ENCODE results near the gene ERAP2. TPM values are rescaled to one million over a fixed set of nuclear protein-coding genes. Genes with fewer than 3 reads are reported as not detected.

Gene ERAP2
- total and polyA plus RNA-seq, 10 of the 15 experiments (the other 5 are each of a cell fraction or from before 2014, with no cell fraction given) = 4.0 to 28.7 (median 11.7) TPM

DNA sequence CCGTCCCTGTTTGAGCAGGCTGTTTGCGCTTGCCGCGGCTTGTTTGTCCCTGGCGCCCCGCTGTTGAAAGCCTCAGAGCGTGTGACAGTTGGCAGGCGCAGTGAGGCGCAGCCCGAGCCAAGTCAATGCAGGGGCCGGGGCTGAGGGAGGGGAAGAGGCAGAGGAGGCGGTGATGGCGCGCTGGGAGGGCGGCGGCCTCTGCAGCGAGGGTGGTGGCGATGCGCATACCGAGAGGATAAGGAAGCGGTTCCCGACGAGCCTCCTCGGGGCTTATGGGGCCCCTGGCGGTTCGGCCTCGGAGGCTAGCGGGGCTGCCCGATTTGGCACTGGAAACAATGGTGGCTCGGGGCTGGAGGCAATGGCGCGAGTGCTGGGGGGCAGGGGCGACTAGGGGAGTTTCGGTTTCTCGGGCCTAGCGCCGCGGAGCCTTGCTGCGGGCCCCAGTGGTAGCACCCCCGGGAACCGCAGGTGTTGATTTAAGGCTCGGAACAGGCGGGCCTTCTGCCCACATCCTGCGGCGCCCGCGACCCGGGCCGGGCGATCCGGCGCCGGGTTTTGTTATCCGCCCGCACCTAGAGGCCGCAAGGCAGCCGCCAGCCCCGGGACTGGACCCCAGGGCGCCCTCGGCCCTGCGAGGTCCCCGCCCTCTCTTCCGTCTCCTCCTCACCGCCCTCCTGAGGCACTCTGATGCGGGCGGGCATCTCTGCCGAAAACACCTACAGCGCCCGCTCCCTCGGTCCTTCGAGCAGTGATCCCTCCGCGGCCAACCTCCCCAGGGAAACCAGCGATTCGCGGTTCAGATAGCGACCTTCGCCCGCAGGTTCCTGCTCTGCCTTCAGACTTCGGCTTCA lies 58.6 kb downstream of the ERAP2 start (continued):
- TF ChIP-seq, protein P1, sequence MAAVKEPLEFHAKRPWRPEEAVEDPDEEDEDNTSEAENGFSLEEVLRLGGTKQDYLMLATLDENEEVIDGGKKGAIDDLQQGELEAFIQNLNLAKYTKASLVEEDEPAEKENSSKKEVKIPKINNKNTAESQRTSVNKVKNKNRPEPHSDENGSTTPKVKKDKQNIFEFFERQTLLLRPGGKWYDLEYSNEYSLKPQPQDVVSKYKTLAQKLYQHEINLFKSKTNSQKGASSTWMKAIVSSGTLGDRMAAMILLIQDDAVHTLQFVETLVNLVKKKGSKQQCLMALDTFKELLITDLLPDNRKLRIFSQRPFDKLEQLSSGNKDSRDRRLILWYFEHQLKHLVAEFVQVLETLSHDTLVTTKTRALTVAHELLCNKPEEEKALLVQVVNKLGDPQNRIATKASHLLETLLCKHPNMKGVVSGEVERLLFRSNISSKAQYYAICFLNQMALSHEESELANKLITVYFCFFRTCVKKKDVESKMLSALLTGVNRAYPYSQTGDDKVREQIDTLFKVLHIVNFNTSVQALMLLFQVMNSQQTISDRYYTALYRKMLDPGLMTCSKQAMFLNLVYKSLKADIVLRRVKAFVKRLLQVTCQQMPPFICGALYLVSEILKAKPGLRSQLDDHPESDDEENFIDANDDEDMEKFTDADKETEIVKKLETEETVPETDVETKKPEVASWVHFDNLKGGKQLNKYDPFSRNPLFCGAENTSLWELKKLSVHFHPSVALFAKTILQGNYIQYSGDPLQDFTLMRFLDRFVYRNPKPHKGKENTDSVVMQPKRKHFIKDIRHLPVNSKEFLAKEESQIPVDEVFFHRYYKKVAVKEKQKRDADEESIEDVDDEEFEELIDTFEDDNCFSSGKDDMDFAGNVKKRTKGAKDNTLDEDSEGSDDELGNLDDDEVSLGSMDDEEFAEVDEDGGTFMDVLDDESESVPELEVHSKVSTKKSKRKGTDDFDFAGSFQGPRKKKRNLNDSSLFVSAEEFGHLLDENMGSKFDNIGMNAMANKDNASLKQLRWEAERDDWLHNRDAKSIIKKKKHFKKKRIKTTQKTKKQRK (IDR thresholded peaks at IDR 0.05; ENCODE audit: low read depth, low read length) = no peak
- TF ChIP-seq KLF5 (IDR thresholded peaks at IDR 0.05; ENCODE audit: partially characterized antibody) (peak; percentile 77), IKZF1 (conservative IDR thresholded peaks at IDR 0.05) (peak; percentile 97), WRNIP1 (IDR thresholded peaks at IDR 0.05; ENCODE audit: borderline replicate concordance, low read depth, low read length) (no peak), ASH2L (IDR thresholded peaks at IDR 0.05; ENCODE audit: borderline replicate concordance, low read depth) (peak; percentile 68; the same call in 1 of the 2 replicates), RBBP5 (conservative IDR thresholded peaks at IDR 0.05) (no peak), SREBF1 (IDR thresholded peaks at IDR 0.05; ENCODE audit: low read length) (no peak), DPF2 (IDR thresholded peaks at IDR 0.05) (peak; percentile 94), TCF3 (IDR thresholded peaks at IDR 0.05; ENCODE audit: borderline replicate concordance, insufficient read depth, low read depth, low read length) (peak; percentile 96), CHD1 (IDR thresholded peaks at IDR 0.05; ENCODE audit: low read depth, low read length) (0 out of 2 replicates have a peak, but pooled peaks have one; percentile 9), FOS (IDR thresholded peaks at IDR 0.05; ENCODE audit: borderline replicate concordance, extremely low read depth, insufficient read length) (no peak), SIX5 (IDR thresholded peaks at IDR 0.05; ENCODE audit: low read depth, low read length, severe bottlenecking) (no peak), ATF7 (IDR thresholded peaks at IDR 0.05; ENCODE audit: low read depth) (peak; percentile 39; the same call in 1 of the 2 replicates), LARP7 (IDR thresholded peaks at IDR 0.05) (peak; percentile 85; the same call in 1 of the 2 replicates)
- TF ChIP-seq, protein P2, sequence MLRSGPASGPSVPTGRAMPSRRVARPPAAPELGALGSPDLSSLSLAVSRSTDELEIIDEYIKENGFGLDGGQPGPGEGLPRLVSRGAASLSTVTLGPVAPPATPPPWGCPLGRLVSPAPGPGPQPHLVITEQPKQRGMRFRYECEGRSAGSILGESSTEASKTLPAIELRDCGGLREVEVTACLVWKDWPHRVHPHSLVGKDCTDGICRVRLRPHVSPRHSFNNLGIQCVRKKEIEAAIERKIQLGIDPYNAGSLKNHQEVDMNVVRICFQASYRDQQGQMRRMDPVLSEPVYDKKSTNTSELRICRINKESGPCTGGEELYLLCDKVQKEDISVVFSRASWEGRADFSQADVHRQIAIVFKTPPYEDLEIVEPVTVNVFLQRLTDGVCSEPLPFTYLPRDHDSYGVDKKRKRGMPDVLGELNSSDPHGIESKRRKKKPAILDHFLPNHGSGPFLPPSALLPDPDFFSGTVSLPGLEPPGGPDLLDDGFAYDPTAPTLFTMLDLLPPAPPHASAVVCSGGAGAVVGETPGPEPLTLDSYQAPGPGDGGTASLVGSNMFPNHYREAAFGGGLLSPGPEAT (IDR thresholded peaks at IDR 0.05; ENCODE audit: low read depth) = peak; percentile 96
- TF ChIP-seq, protein P3, sequence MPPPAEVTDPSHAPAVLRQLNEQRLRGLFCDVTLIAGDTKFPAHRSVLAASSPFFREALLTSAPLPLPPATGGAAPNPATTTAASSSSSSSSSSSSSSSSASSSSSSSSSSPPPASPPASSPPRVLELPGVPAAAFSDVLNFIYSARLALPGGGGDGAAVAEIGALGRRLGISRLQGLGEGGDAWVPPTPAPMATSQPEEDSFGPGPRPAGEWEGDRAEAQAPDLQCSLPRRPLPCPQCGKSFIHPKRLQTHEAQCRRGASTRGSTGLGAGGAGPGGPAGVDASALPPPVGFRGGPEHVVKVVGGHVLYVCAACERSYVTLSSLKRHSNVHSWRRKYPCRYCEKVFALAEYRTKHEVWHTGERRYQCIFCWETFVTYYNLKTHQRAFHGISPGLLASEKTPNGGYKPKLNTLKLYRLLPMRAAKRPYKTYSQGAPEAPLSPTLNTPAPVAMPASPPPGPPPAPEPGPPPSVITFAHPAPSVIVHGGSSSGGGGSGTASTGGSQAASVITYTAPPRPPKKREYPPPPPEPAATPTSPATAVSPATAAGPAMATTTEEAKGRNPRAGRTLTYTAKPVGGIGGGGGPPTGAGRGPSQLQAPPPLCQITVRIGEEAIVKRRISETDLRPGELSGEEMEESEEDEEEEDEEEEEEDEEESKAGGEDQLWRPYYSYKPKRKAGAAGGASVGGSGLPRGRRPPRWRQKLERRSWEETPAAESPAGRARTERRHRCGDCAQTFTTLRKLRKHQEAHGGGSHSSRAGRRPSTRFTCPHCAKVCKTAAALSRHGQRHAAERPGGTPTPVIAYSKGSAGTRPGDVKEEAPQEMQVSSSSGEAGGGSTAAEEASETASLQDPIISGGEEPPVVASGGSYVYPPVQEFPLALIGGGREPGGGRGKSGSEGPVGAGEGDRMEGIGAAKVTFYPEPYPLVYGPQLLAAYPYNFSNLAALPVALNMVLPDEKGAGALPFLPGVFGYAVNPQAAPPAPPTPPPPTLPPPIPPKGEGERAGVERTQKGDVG (CRISPR knock-in tag; IDR thresholded peaks at IDR 0.05) = peak; percentile 82
- TF ChIP-seq, protein P4, sequence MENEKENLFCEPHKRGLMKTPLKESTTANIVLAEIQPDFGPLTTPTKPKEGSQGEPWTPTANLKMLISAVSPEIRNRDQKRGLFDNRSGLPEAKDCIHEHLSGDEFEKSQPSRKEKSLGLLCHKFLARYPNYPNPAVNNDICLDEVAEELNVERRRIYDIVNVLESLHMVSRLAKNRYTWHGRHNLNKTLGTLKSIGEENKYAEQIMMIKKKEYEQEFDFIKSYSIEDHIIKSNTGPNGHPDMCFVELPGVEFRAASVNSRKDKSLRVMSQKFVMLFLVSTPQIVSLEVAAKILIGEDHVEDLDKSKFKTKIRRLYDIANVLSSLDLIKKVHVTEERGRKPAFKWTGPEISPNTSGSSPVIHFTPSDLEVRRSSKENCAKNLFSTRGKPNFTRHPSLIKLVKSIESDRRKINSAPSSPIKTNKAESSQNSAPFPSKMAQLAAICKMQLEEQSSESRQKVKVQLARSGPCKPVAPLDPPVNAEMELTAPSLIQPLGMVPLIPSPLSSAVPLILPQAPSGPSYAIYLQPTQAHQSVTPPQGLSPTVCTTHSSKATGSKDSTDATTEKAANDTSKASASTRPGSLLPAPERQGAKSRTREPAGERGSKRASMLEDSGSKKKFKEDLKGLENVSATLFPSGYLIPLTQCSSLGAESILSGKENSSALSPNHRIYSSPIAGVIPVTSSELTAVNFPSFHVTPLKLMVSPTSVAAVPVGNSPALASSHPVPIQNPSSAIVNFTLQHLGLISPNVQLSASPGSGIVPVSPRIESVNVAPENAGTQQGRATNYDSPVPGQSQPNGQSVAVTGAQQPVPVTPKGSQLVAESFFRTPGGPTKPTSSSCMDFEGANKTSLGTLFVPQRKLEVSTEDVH (IDR thresholded peaks at IDR 0.05; ENCODE audit: low read depth, partially characterized antibody) = no peak

All from GM12878 (cell line).